OCI-M1 (cell line): ENCODE results near the gene PTPRN2.

Experiments
- DNase-seq: peaks from one replicate; lab custom pipeline; 2025; lab: John Stamatoyannopoulos, UW

Gene PTPRN2

DNA sequence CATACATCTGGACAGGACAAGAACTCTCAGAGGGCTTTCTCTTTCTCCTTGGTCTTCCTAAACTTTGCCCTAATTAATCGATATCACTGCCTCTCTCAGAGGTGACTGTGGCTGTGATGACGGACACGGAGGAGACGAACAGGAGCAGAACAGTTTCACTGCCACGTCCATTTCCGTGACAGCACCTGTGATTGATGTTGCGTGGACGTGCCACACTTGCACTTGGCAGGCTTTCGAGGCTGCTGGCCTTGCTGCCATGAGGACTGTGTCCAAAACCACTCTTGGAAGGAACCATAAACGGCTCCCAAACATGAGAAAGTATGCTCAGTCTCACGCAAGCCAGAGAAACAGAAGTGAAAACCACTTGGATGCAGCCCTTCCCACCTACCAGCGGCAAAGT, 942.7 kb downstream of the PTPRN2 start:
- no peak for DNase-seq

DNA sequence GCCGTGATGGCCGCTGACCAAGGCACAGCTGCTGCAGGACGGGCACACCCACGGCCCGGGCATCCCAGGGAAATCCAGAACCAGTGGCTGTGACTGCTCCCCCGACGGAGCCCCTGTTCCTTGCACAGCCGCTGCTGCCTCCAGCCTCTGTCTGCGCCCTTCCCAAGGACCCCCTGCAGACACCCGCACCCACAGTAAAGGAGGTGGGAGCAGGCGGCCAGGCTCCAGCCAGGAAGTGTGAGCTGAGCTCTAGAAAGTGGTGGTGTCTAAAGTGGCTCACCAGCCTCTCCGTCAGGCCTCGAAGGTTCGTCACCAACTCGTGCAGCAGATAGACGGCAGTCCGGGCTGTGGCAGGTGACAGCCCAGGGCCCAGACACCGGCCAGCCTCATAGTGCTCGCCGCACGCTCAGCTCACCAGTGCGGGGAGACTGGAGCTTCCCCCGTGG, 944.1 kb downstream of the PTPRN2 start:
- no peak for DNase-seq

DNA sequence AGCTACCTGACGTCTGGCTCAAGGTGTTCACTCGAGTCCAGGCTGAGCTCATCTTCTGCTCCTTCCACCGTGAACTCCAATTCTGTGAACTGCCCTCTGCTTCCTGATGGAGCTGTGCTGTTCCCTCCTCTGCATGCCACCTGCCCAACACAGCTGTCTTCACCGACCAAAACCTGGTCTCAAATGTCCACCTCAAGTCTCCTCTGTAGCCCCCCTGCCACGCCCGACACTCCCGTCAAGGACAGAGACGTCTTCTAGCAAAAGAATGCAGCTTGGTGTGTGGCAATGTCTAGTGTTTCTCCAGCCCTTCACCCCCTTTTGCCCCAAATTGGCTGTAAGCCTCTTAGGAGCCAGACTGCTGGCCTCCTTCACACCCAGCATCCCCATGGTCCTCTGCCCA, 945.8 kb downstream of the PTPRN2 start:
- DNase-seq: no peak

GRCh38 chr7:157640144-157640543, 947.5 kb downstream of the PTPRN2 start:
- DNase-seq: no peak

- no peak for DNase-seq
Observed at GRCh38 chr7:157638563-157638962, 949.1 kb downstream of the PTPRN2 start.

GRCh38 chr7:157637216-157637949, 950.2 kb downstream of the PTPRN2 start:
- DNase-seq: no peak

GRCh38 chr7:157635669-157636068, 952.0 kb downstream of the PTPRN2 start:
- no peak for DNase-seq

DNA sequence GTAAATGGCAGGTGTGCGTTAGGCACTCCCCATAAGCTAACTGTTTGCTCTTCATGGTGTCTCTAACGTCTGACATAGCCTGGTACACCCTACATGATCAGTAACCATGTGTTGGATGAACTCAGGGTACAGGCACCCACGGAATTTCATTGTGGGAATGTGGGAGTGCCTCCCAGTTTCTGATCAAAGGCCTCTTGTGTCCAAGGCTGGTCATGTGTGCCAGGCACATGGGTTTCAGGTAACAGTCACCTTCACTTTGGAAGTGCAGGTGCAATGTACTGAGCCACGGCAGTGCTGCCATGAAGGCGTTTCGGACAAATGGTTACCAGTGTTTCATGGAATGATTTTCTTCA, 952.5 kb downstream of the PTPRN2 start:
- no peak for DNase-seq

- DNase-seq: no peak
Observed at GRCh38 chr7:157634401-157635147, 953.0 kb downstream of the PTPRN2 start.

- DNase-seq: no peak
Observed at GRCh38 chr7:157633465-157634185, 954.0 kb downstream of the PTPRN2 start.

DNA sequence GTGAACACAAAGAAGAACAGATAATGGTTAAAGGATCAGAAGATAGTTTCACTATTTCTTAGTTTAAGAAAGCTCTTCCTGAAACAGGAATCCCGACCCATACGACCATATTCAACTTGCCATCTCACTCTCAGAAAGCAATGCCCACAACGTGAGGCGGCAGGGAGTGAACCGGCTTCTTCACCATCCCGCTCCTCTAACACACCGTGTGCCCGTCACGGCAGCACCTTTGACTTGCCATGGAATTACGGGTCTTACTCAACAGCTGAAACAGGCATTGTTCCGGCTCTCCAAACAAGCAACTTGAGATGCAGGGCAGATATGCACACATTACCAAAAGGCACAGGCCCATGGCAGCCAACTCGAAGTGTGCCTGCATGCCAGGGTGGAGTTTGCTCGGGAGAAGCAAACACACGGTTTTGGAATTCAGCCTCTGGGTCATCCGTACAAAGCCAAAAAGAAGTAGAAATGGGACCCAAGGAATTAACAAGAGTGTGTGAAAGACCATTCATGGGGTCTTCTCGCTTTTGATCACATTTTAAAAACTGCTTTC, 957.2 kb downstream of the PTPRN2 start:
- no peak for DNase-seq

GRCh38 chr7:157628456-157628855, 959.2 kb downstream of the PTPRN2 start:
- no peak for DNase-seq

DNA sequence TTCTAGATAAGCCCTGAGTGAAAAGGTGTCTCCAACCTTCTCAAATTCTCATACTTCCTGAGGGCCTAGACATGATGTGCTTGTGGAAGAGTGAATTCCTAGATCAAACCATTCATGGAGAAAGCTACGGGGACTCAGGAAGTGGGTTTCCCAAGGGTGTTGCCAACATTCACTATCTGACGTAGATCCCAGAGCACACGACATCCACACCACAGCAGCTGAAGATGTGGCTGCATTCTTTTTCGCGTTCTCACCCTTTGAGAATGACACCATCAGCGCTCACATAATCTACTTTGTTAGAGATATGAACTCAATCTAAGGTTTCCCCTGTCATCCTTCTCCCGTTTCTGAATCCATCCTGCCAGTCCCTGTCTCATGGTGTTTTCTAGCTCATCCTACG, 960.0 kb downstream of the PTPRN2 start:
- DNase-seq: no peak

DNA sequence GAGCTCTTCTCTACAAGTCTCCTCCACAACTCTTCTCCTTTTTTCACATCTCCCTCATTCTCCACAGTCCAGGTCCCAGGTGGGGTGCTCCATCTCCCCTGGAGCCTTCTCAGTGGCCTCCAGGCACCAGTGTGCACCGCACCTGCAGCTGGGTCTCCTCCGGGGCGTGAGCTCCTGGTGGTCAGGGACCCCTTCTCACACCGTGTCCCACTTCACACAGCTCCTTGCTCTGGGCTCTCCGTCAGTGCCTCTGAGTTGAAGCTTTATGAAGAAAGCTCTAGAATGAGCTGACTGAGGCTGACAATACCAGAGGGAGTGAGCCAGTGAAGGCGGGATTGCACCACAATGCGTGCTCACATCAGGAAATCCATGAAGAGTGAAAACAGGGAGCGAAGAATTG, 960.6 kb downstream of the PTPRN2 start:
- DNase-seq: no peak

GRCh38 chr7:157625973-157626742, 961.5 kb downstream of the PTPRN2 start:
- no peak for DNase-seq

- no peak for DNase-seq
Observed at GRCh38 chr7:157623556-157623955, 964.1 kb downstream of the PTPRN2 start.

- DNase-seq: no peak
Observed at GRCh38 chr7:157622408-157623205, 965.0 kb downstream of the PTPRN2 start.

GRCh38 chr7:157622000-157622399, 965.6 kb downstream of the PTPRN2 start:
- DNase-seq: no peak

DNA sequence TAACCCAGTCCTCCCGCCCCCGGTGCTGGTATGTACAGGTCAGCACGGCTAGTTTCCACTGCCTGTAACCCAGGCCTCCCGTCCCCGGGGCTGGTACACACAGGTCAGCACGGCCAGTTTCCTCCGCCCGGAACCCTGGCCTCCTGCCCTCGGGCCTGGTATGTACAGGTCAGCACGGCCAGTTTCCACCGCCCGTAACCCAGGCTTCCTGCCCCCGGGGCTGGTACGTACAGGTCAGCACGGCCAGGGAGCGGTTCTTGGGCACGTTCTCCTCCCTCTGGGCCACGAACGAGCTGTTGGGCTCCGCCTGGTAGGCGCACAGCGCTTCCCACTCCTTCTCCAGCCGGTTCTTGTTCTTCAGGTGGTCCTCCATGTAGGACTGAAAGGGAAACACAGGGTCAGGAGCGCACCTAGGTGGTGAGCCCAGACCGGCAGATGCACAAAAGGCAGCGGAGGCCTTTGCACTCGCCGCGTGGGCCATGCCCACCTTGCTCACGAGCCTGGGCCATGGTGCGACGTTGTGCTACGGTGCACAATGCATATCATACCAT, 966.4 kb downstream of the PTPRN2 start:
- no peak for DNase-seq

DNA sequence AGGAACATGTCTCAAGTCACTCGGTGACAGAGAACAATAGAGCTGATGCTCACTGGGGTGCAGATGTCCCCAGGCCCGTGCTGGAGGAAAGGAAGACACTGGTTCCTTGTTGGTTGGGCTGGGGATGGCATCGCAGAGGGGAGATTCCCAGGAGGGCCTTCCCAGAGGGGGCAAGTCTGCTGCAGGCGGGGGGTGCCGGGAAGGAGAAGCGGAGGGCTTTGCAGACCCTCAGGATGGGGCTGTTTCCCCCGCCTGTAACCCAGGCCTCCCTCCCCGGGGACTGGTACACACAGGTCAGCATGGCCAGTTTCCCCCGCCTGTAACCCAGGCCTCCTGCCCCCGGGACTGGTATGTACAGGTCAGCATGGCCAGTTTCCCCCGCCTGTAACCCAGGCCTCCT, 967.0 kb downstream of the PTPRN2 start:
- DNase-seq: no peak
